Neural crest cell (in vitro differentiated cells): Measurements from ENCODE around the gene EFHB. TPM values are rescaled to one million over a fixed set of nuclear protein-coding genes. Genes with fewer than 3 reads are reported as not detected.

ENCODE experiments used
- DNase-seq: peaks from one replicate; pipeline ENCODE4 v3.0.0; 2021; ENCODE audit warnings: low read depth, mixed read lengths, low spot score
- H3K27ac Mint-ChIP-seq: one replicate; pipeline ENCODE4 v1.8.0; 2021; ENCODE audit warnings: mild to moderate bottlenecking, mixed read lengths; ENCODE audit not compliant: unreplicated experiment
- H3K27me3 Mint-ChIP-seq: 2 replicates; pipeline ENCODE4 v1.8.0; 2021; ENCODE audit warnings: low read depth, mild to moderate bottlenecking, mixed read lengths
- H3K36me3 Mint-ChIP-seq: 2 replicates; pipeline ENCODE4 v1.8.0; 2021; ENCODE audit warnings: low read depth, mild to moderate bottlenecking, mixed read lengths
- H3K4me1 Mint-ChIP-seq: 2 replicates; pipeline ENCODE4 v1.8.0; 2021; ENCODE audit warnings: mixed read lengths
- H3K4me3 Mint-ChIP-seq: one replicate; pipeline ENCODE4 v1.8.0; 2021; ENCODE audit warnings: mild to moderate bottlenecking, mixed read lengths
- H3K9me3 Mint-ChIP-seq: 2 replicates; pipeline ENCODE4 v1.8.0; 2021; ENCODE audit warnings: mixed read lengths
- total RNA-seq: library from RNA; stranded (reverse); gene quantifications from 2 replicates; pipeline ENCODE4 v1.2.1, GENCODE V29; 2021
- TF ChIP-seq, protein P1 (sequence below): fragments of 200-600 bp; sonication (generic); conservative IDR thresholded peaks from 2 replicates; pipeline ENCODE4 v1.5.0; 2021; ENCODE audit warnings: antibody characterized with exemption, mild to moderate bottlenecking

EFHB gene
- total RNA-seq, 1 donor from 2014 or later, result 3.0 TPM

DNA sequence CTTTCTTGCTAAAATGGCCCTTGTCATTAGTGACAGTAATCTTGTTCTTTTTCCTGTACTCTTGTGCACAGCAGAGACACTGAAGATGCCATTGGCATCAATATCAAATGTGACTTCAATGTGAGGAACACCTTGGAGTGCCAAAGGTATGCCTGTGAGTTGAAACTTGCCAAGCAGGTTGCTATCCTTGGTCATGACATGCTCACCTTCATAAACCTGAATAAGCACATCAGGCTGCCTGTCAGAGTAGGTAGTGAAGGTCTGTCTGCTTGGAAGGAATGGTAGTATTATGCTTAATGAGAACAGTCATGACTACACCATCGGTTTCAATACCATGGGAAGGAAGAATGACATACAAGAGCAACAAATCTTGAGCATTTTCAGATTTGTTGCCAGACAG, 6.6 kb upstream of the EFHB start:
- Mint-ChIP-seq H3K9me3 (peaks cover 7% of the 10 kb centered on the region), H3K4me1 (peaks cover 3% of the 10 kb centered on the region), H3K36me3 (peaks cover 7% of the 10 kb centered on the region), H3K4me3 (no peak overlapping the region), H3K27me3 (no peaks in the 10 kb centered on the region), H3K27ac (no peak overlapping the region)
- DNase-seq, result no peak
- TF ChIP-seq, protein P1, sequence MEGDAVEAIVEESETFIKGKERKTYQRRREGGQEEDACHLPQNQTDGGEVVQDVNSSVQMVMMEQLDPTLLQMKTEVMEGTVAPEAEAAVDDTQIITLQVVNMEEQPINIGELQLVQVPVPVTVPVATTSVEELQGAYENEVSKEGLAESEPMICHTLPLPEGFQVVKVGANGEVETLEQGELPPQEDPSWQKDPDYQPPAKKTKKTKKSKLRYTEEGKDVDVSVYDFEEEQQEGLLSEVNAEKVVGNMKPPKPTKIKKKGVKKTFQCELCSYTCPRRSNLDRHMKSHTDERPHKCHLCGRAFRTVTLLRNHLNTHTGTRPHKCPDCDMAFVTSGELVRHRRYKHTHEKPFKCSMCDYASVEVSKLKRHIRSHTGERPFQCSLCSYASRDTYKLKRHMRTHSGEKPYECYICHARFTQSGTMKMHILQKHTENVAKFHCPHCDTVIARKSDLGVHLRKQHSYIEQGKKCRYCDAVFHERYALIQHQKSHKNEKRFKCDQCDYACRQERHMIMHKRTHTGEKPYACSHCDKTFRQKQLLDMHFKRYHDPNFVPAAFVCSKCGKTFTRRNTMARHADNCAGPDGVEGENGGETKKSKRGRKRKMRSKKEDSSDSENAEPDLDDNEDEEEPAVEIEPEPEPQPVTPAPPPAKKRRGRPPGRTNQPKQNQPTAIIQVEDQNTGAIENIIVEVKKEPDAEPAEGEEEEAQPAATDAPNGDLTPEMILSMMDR, result no peak

DNA sequence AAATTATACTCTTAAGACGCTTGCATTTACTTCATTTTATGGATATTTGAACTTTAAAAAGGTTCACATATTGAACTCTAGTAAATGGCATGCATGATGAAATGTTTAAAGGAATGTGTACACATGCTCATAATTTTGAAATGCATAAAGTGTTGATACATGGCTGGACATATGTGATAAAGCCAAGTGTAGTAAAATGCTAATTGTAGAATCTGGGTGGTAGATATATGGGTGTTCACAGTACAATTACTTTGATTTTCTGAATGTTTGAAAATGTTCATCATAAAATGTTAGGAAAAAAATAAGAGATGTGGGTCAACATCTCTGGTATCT, 4.2 kb upstream of the EFHB start:
- peaks cover 12% of the 10 kb centered on the region for H3K4me1 Mint-ChIP-seq
- no peak for DNase-seq
- TF ChIP-seq, protein P1, result no peak
- H3K36me3 Mint-ChIP-seq, result peaks cover 7% of the 10 kb centered on the region
- H3K27me3 Mint-ChIP-seq, result peaks cover 4% of the 10 kb centered on the region
- no peak overlapping the region for H3K27ac Mint-ChIP-seq
- H3K4me3 Mint-ChIP-seq, result no peak overlapping the region
- H3K9me3 Mint-ChIP-seq, result peaks cover 7% of the 10 kb centered on the region

DNA sequence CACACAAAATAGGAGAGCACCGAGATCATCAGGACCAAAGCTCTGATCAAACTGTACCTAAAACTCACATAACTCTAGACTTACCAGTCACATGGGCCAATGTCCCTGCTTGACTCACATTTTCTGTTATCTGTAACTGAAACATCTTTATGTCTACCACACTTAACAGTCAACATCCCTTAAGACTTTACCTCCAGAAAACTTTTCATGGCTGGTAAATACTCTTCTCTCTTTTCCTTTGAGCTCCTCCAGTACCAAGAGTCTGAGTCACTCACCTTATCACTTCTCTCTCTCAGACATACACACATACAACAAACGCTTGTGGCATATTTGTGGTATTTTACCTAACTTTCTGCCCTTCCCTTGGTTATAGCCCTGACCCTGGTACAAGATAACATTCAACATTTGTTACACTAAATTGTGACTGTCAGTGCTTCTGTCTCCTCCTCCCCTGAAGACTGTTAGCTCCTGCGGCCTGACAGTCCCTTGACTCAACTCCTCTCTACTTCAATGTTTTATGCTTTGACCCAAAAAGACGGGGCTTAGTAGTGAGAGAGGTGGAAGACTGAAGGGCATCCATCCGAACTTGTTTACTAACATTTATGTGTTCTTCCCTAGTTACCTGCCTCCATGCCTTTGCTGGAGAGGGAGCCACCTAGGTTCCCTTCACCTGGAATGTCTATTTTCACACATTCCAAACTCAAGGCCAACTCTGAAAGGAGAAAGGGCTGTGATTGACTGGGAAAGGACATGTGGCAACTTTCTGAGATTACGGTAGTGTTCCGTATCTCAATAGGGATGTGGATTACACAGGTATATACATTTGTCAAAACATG, 3.7 kb upstream of the EFHB start:
- H3K4me3 Mint-ChIP-seq, result no peak overlapping the region
- no peak overlapping the region for H3K27ac Mint-ChIP-seq
- H3K36me3 Mint-ChIP-seq, result peaks cover 7% of the 10 kb centered on the region
- H3K9me3 Mint-ChIP-seq, result peaks cover 5% of the 10 kb centered on the region
- DNase-seq, result no peak
- H3K4me1 Mint-ChIP-seq, result peaks cover 12% of the 10 kb centered on the region
- TF ChIP-seq, protein P1, result no peak
- peaks cover 4% of the 10 kb centered on the region for H3K27me3 Mint-ChIP-seq

DNA sequence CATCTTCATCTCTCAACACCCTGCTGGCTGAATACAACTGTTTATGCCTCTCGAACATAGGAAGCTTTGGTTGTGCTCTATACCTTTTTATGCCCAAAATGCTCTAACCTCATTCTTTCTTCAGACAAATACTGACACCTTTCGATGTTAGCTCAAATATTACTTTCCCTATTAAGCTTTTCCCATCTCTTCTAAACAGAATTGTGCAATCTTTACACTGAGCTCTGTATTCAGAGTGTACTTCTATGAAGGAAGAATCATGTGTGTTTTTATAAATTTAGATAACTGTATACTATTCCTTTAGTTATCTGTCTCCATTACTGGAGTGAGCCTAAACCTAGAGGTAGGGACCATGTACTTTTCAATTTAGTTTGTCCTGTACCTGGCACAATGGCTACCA, 1.6 kb downstream of the EFHB start:
- Mint-ChIP-seq H3K36me3 (no peaks in the 10 kb centered on the region), H3K4me1 (peaks cover 12% of the 10 kb centered on the region), H3K27me3 (peaks cover 4% of the 10 kb centered on the region), H3K27ac (no peak overlapping the region), H3K4me3 (no peak overlapping the region), H3K9me3 (no peaks in the 10 kb centered on the region)
- TF ChIP-seq, protein P1, result no peak
- no peak for DNase-seq

DNA sequence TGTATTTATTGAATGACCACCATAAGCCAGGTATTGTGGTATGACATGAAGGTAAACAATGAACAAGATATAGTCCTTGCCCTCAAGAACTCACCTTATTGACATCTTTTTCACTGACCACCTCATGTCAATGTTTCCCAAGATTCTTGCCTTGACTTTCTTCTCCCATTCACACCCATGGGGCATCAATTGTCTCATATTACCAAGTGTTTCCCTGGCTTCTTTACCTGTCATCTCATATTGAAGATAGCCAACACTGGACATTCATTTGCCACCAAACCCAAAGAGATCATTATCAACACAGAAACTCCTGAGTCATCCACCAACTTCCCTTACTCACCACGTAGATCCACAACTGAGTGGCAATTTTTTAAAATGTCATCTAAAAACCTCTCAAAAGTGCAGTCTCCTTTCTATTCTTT, 2.2 kb downstream of the EFHB start:
- peaks cover 12% of the 10 kb centered on the region for H3K4me1 Mint-ChIP-seq
- peaks cover 4% of the 10 kb centered on the region for H3K27me3 Mint-ChIP-seq
- H3K27ac Mint-ChIP-seq, result no peak overlapping the region
- DNase-seq, result no peak
- H3K36me3 Mint-ChIP-seq, result no peaks in the 10 kb centered on the region
- TF ChIP-seq, protein P1, result no peak
- no peaks in the 10 kb centered on the region for H3K9me3 Mint-ChIP-seq
- no peak overlapping the region for H3K4me3 Mint-ChIP-seq
